HepG2 (cell line): ENCODE measurements around the gene KLHL18. TPM values are rescaled to one million over a fixed set of nuclear protein-coding genes. Genes with fewer than 3 reads are reported as not detected.
A peak's percentile ranks its signal among the peaks of the same experiment; 100 is the strongest.

Source experiments
- ARNTL ChIP-seq: sonication (generic); formaldehyde crosslinking; IDR thresholded peaks from 2 replicates; pipeline ENCODE4 v1.4.0; 2020; ENCODE audit warnings: mild to moderate bottlenecking, missing genetic modification reagents
- ATF7 ChIP-seq, 2 experiments: fragments of 450-650 bp in 1 of 2; sonication (generic) in 1 of 2; formaldehyde crosslinking in 1 of 2; IDR thresholded peaks; 2 replicates each; pipeline versions ENCODE4 v1.4.0 to v1.6.1; 2016 to 2020; ENCODE audit warnings: antibody characterized with exemption in 1 of 2, mild to moderate bottlenecking in 1 of 2, missing genetic modification reagents in 1 of 2
- ELF1 ChIP-seq: sonication (generic); formaldehyde crosslinking; IDR thresholded peaks from 2 replicates; pipeline ENCODE4 v1.4.0; 2020; ENCODE audit warnings: missing genetic modification reagents
- NCOA2 ChIP-seq: sonication (generic); formaldehyde crosslinking; IDR thresholded peaks from 2 replicates; pipeline ENCODE4 v1.8.0; 2022; ENCODE audit warnings: inconsistent platforms
- POLR2AphosphoS5 ChIP-seq: IDR thresholded peaks from 2 replicates; pipeline ENCODE4 v1.6.1; 2012; ENCODE audit warnings: low read depth, low read length
- SMAD3 ChIP-seq: sonication (generic); formaldehyde crosslinking; IDR thresholded peaks from 2 replicates; pipeline ENCODE4 v1.4.0; 2020; ENCODE audit warnings: missing genetic modification reagents
- TRIM22 ChIP-seq: fragments of 450-650 bp; IDR thresholded peaks from 2 replicates; pipeline ENCODE4 v1.6.1; 2017
- ZNF232 ChIP-seq: sonication (generic); formaldehyde crosslinking; IDR thresholded peaks from 2 replicates; pipeline ENCODE4 v1.4.0; 2020; ENCODE audit warnings: missing genetic modification reagents, borderline replicate concordance
- ZNF367 ChIP-seq: sonication (generic); formaldehyde crosslinking; IDR thresholded peaks from 2 replicates; pipeline ENCODE4 v1.4.0; 2020; ENCODE audit warnings: missing genetic modification reagents, borderline replicate concordance
- ZNF766 ChIP-seq: sonication (generic); formaldehyde crosslinking; IDR thresholded peaks from 2 replicates; pipeline ENCODE4 v1.5.0; 2020; ENCODE audit warnings: missing genetic modification reagents, borderline replicate concordance
- ZSCAN22 ChIP-seq: sonication (generic); formaldehyde crosslinking; IDR thresholded peaks from 2 replicates; pipeline ENCODE4 v1.4.0; 2020; ENCODE audit warnings: mild to moderate bottlenecking, missing genetic modification reagents
- polyA plus RNA-seq, 8 experiments: library from polyadenylated mRNA; depleted of rRNA in 3 of 8; stranded (reverse) in 7 of 8; unstranded in 1 of 8; fragments of >200 nt; fragmentation: Illumina TruSeq in 4 of 8; extraction: Trizol in 4 of 8; gene quantifications; 2 replicates each; pipeline versions ENCODE4 v1.2.1 to v1.2.3, GENCODE V29; 2011 to 2016; ENCODE audit warnings: low read depth in 4 of 8, missing spikeins in 1 of 8, mixed read lengths in 1 of 8; ENCODE audit not compliant: insufficient read depth in 1 of 8
- total RNA-seq, 5 experiments: library from RNA; depleted of rRNA; stranded (reverse); fragments of >200 nt; fragmentation: Illumina TruSeq; extraction: Trizol; gene quantifications; 2 replicates each; pipeline ENCODE4 v1.2.3, GENCODE V29; 2016; ENCODE audit warnings: low read depth in 1 of 5
- TF ChIP-seq, protein P1 (sequence below): sonication (generic); formaldehyde crosslinking; IDR thresholded peaks from 2 replicates; pipeline ENCODE4 v1.4.0; 2020; ENCODE audit warnings: mild to moderate bottlenecking, missing genetic modification reagents
- TF ChIP-seq, protein P2 (sequence below): sonication (generic); formaldehyde crosslinking; IDR thresholded peaks from 2 replicates; pipeline ENCODE4 v1.4.0; 2020; ENCODE audit warnings: missing genetic modification reagents
- TF ChIP-seq, protein P3 (sequence below): sonication (generic); formaldehyde crosslinking; IDR thresholded peaks from 2 replicates; pipeline ENCODE4 v1.9.0; 2021; ENCODE audit warnings: missing genetic modification reagents, mild to moderate bottlenecking, borderline replicate concordance

KLHL18 gene
- total and polyA plus RNA-seq, 2 of the 13 experiments (the other 11 are each of a cell fraction or from before 2014, with no cell fraction given) = 17.5 to 18.8 TPM

DNA sequence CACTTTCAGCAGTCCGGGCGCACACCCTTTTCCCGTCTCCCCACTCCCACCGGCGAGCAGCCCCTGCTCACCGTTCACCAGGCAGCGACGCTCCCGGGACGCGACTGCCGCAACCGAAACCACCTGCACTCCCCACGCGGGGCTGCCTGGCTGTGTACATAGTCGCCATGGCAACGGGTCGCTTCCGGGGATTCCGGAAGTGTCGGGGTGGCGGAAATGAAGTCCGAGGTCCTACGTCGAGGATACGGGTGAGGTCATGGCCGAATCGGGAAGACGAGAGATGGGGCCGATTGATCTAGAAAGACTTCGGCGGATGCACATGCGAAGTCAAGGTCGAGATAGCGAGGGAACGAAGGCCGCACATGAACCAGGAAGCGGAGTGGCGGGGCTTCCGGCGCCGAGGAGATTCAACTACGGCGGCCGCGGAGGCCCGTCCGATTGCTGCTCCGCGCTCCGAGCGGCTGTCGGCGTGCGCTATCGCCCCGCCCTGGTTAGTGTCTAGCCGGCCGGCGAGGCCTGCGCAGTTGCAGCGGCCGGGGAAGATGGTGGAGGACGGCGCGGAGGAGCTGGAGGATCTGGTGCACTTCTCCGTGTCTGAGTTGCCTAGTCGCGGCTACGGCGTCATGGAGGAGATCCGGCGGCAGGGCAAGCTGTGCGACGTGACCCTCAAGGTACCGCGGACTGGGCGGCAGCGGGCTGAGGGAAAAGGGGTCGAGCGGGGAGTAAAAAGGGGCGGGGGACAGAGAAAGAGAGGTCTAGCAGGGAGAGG is at the start of gene KLHL18, which contains the start of gene KIF9 (continued):
- TF ChIP-seq, protein P1, sequence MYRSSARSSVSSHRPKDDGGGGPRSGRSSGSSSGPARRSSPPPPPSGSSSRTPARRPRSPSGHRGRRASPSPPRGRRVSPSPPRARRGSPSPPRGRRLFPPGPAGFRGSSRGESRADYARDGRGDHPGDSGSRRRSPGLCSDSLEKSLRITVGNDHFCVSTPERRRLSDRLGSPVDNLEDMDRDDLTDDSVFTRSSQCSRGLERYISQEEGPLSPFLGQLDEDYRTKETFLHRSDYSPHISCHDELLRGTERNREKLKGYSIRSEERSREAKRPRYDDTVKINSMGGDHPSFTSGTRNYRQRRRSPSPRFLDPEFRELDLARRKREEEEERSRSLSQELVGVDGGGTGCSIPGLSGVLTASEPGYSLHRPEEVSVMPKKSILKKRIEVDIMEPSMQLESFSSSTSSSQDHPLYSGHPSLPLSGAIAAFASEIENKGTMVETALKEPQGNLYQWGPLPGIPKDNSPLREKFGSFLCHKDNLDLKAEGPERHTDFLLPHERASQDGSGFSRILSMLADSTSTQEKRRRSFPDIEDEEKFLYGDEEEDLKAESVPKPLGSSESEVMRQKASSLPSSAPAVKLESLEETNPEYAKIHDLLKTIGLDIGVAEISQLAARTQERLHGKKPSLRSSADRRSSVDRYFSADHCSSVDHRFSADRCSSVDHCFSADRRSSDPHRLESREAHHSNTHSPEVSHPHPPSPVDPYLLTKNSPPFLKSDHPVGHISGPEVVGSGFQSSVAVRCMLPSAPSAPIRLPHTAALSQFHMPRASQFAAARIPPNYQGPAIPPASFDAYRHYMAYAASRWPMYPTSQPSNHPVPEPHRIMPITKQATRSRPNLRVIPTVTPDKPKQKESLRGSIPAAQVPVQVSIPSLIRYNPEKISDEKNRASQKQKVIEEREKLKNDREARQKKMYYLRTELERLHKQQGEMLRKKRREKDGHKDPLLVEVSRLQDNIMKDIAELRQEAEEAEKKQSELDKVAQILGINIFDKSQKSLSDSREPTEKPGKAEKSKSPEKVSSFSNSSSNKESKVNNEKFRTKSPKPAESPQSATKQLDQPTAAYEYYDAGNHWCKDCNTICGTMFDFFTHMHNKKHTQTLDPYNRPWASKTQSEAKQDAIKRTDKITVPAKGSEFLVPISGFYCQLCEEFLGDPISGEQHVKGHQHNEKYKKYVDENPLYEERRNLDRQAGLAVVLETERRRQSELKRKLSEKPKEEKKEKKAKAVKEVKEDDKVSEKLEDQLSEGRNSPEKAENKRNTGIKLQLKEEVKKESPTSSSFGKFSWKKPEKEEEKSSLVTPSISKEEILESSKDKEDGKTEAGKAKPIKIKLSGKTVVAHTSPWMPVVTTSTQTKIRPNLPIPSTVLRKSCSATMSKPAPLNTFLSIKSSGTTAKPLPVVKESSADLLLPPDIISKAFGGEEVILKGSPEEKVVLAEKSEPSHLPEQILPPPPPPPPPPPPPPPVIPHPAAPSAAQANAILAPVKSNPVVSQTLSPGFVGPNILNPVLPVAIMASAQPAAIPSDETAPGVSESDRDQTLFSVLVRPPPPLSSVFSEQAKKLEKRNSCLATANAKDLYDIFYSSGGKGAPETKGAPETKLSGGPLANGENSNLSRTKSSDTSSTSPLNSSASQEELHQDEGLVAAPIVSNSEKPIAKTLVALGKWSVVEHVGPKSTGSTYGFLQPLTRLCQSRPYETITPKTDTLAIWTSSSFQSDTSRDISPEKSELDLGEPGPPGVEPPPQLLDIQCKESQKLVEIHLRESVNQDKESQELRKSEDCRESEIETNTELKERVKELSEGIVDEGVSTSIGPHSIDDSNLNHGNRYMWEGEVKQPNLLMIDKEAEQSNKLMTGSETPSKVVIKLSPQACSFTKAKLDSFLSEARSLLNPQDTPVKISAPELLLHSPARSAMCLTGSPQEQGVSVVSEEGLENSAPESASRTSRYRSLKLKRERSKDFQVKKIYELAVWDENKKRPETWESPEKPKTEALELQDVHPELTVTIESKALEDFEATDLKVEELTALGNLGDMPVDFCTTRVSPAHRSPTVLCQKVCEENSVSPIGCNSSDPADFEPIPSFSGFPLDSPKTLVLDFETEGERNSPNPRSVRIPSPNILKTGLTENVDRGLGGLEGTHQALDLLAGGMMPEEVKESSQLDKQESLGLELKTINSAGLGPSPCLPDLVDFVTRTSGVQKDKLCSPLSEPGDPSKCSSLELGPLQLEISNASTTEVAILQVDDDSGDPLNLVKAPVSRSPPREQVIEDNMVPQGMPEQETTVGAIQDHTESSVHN (CRISPR knock-in tag) = no peak
- TF ChIP-seq ZNF766 (CRISPR knock-in tag) (no peak), SMAD3 (CRISPR knock-in tag) (peak; percentile 91), ZSCAN22 (no peak), ATF7 (IDR thresholded peaks at IDR 0.05) (peak; percentile 58), ATF7 (CRISPR knock-in tag; IDR thresholded peaks at IDR 0.05) (peak; percentile 91), ELF1 (CRISPR knock-in tag) (peak; percentile 98), ZNF232 (CRISPR knock-in tag) (peak; percentile 47; the same call in 1 of the 2 replicates), POLR2AphosphoS5 (peak; percentile 63), TRIM22 (no peak), NCOA2 (CRISPR knock-in tag) (peak; percentile 60; the same call in 1 of the 2 replicates), ZNF367 (CRISPR knock-in tag) (no peak), ARNTL (CRISPR knock-in tag) (peak; percentile 66; the same call in 1 of the 2 replicates)
- TF ChIP-seq, protein P2, sequence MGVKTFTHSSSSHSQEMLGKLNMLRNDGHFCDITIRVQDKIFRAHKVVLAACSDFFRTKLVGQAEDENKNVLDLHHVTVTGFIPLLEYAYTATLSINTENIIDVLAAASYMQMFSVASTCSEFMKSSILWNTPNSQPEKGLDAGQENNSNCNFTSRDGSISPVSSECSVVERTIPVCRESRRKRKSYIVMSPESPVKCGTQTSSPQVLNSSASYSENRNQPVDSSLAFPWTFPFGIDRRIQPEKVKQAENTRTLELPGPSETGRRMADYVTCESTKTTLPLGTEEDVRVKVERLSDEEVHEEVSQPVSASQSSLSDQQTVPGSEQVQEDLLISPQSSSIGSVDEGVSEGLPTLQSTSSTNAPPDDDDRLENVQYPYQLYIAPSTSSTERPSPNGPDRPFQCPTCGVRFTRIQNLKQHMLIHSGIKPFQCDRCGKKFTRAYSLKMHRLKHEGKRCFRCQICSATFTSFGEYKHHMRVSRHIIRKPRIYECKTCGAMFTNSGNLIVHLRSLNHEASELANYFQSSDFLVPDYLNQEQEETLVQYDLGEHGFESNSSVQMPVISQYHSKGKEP (CRISPR knock-in tag) = no peak
- TF ChIP-seq, protein P3, sequence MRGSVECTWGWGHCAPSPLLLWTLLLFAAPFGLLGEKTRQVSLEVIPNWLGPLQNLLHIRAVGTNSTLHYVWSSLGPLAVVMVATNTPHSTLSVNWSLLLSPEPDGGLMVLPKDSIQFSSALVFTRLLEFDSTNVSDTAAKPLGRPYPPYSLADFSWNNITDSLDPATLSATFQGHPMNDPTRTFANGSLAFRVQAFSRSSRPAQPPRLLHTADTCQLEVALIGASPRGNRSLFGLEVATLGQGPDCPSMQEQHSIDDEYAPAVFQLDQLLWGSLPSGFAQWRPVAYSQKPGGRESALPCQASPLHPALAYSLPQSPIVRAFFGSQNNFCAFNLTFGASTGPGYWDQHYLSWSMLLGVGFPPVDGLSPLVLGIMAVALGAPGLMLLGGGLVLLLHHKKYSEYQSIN (CRISPR knock-in tag) = no peak
